Stimulated activated memory B cell treated with anti-CD40 and anti-IgM and Interleukin-4, amounts not matched to agents 10 μg/mL and 1 μg/mL and 100 μg/mL, for 72 hours (primary cell): ENCODE data around the gene RFX3.

ENCODE experiments used
- ATAC-seq: fragments of 150-1000 bp; cut with Tn5 transposase; 2 replicates; pipeline ENCODE4 v1.10.0; 2021
- H3K27ac Mint-ChIP-seq: one replicate; pipeline ENCODE4 v1.8.0; 2022; ENCODE audit warnings: mild to moderate bottlenecking, mixed read lengths
- H3K27me3 Mint-ChIP-seq: one replicate; pipeline ENCODE4 v1.8.0; 2022; ENCODE audit warnings: mixed read lengths
- H3K36me3 Mint-ChIP-seq: one replicate; pipeline ENCODE4 v1.8.0; 2022; ENCODE audit warnings: mixed read lengths
- H3K4me1 Mint-ChIP-seq: one replicate; pipeline ENCODE4 v1.8.0; 2022; ENCODE audit warnings: mixed read lengths
- H3K4me3 Mint-ChIP-seq: one replicate; pipeline ENCODE4 v1.8.0; 2022; ENCODE audit warnings: mild to moderate bottlenecking, moderate library complexity, mixed read lengths
- H3K9me3 Mint-ChIP-seq: one replicate; pipeline ENCODE4 v1.8.0; 2022; ENCODE audit warnings: mixed read lengths

Gene RFX3

GRCh38 chr9:3189113-3189861, 336.5 kb downstream of the RFX3 start:
- no peak for ATAC-seq
- no peaks in the 10 kb centered on the region for H3K9me3 Mint-ChIP-seq
- H3K4me1 Mint-ChIP-seq: no peaks in the 10 kb centered on the region
- H3K27me3 Mint-ChIP-seq: peaks cover 12% of the 10 kb centered on the region
- H3K27ac Mint-ChIP-seq: no peak overlapping the region
- no peak overlapping the region for H3K4me3 Mint-ChIP-seq
- no peaks in the 10 kb centered on the region for H3K36me3 Mint-ChIP-seq

- H3K4me3 Mint-ChIP-seq: no peak overlapping the region
- ATAC-seq: no peak
- no peaks in the 10 kb centered on the region for H3K9me3 Mint-ChIP-seq
- no peaks in the 10 kb centered on the region for H3K36me3 Mint-ChIP-seq
- H3K4me1 Mint-ChIP-seq: no peaks in the 10 kb centered on the region
- H3K27me3 Mint-ChIP-seq: peaks cover 36% of the 10 kb centered on the region
- no peak overlapping the region for H3K27ac Mint-ChIP-seq
Measured at GRCh38 chr9:3186751-3187150, 339.1 kb downstream of the RFX3 start.

- no peaks in the 10 kb centered on the region for H3K4me1 Mint-ChIP-seq
- H3K9me3 Mint-ChIP-seq: peaks cover 3% of the 10 kb centered on the region
- peaks cover 38% of the 10 kb centered on the region for H3K27me3 Mint-ChIP-seq
- no peak for ATAC-seq
- no peaks in the 10 kb centered on the region for H3K36me3 Mint-ChIP-seq
- no peak overlapping the region for H3K4me3 Mint-ChIP-seq
- H3K27ac Mint-ChIP-seq: no peak overlapping the region
Measured at GRCh38 chr9:3181049-3181953, 344.5 kb downstream of the RFX3 start.

- Mint-ChIP-seq H3K36me3 (no peaks in the 10 kb centered on the region), H3K4me3 (no peak overlapping the region), H3K27ac (no peak overlapping the region), H3K27me3 (peaks cover 38% of the 10 kb centered on the region), H3K4me1 (no peaks in the 10 kb centered on the region), H3K9me3 (peaks cover 3% of the 10 kb centered on the region)
- ATAC-seq: no peak
Measured at GRCh38 chr9:3180696-3181048, 345.1 kb downstream of the RFX3 start.

GRCh38 chr9:3179711-3180110, 346.1 kb downstream of the RFX3 start:
- Mint-ChIP-seq H3K27me3 (peaks cover 38% of the 10 kb centered on the region), H3K4me3 (no peak overlapping the region), H3K4me1 (no peaks in the 10 kb centered on the region), H3K27ac (no peak overlapping the region), H3K36me3 (no peaks in the 10 kb centered on the region), H3K9me3 (peaks cover 3% of the 10 kb centered on the region)
- no peak for ATAC-seq

- H3K9me3 Mint-ChIP-seq: peaks cover 3% of the 10 kb centered on the region
- no peak overlapping the region for H3K4me3 Mint-ChIP-seq
- ATAC-seq: no peak
- no peaks in the 10 kb centered on the region for H3K36me3 Mint-ChIP-seq
- H3K27ac Mint-ChIP-seq: no peak overlapping the region
- H3K27me3 Mint-ChIP-seq: peaks cover 26% of the 10 kb centered on the region
- no peaks in the 10 kb centered on the region for H3K4me1 Mint-ChIP-seq
Measured at GRCh38 chr9:3177936-3178335, 347.9 kb downstream of the RFX3 start.

GRCh38 chr9:3177146-3177761, 348.5 kb downstream of the RFX3 start:
- H3K27me3 Mint-ChIP-seq: peaks cover 19% of the 10 kb centered on the region
- no peak for ATAC-seq
- no peaks in the 10 kb centered on the region for H3K36me3 Mint-ChIP-seq
- H3K4me3 Mint-ChIP-seq: no peak overlapping the region
- peaks cover 3% of the 10 kb centered on the region for H3K9me3 Mint-ChIP-seq
- H3K27ac Mint-ChIP-seq: no peak overlapping the region
- no peaks in the 10 kb centered on the region for H3K4me1 Mint-ChIP-seq

GRCh38 chr9:3173374-3173773, 352.4 kb downstream of the RFX3 start:
- H3K4me3 Mint-ChIP-seq: no peak overlapping the region
- peaks cover 14% of the 10 kb centered on the region for H3K27me3 Mint-ChIP-seq
- no peak for ATAC-seq
- H3K36me3 Mint-ChIP-seq: no peaks in the 10 kb centered on the region
- no peak overlapping the region for H3K27ac Mint-ChIP-seq
- H3K4me1 Mint-ChIP-seq: no peaks in the 10 kb centered on the region
- H3K9me3 Mint-ChIP-seq: peaks cover 3% of the 10 kb centered on the region

GRCh38 chr9:3170819-3171218, 355.0 kb downstream of the RFX3 start:
- no peak overlapping the region for H3K4me3 Mint-ChIP-seq
- no peak overlapping the region for H3K27ac Mint-ChIP-seq
- H3K9me3 Mint-ChIP-seq: no peaks in the 10 kb centered on the region
- ATAC-seq: no peak
- peaks cover 28% of the 10 kb centered on the region for H3K27me3 Mint-ChIP-seq
- H3K36me3 Mint-ChIP-seq: no peaks in the 10 kb centered on the region
- H3K4me1 Mint-ChIP-seq: no peaks in the 10 kb centered on the region
